HG03439 (cell line): ENCODE results near the gene SUMO4.

ENCODE experiments used
- ATAC-seq: cut with Tn5 transposase; IDR thresholded peaks from one replicate; pipeline ENCODE4 v1.9.1; 2021; ENCODE audit warnings: mild to moderate bottlenecking, moderate library complexity; ENCODE audit not compliant: unreplicated experiment

SUMO4 gene

DNA sequence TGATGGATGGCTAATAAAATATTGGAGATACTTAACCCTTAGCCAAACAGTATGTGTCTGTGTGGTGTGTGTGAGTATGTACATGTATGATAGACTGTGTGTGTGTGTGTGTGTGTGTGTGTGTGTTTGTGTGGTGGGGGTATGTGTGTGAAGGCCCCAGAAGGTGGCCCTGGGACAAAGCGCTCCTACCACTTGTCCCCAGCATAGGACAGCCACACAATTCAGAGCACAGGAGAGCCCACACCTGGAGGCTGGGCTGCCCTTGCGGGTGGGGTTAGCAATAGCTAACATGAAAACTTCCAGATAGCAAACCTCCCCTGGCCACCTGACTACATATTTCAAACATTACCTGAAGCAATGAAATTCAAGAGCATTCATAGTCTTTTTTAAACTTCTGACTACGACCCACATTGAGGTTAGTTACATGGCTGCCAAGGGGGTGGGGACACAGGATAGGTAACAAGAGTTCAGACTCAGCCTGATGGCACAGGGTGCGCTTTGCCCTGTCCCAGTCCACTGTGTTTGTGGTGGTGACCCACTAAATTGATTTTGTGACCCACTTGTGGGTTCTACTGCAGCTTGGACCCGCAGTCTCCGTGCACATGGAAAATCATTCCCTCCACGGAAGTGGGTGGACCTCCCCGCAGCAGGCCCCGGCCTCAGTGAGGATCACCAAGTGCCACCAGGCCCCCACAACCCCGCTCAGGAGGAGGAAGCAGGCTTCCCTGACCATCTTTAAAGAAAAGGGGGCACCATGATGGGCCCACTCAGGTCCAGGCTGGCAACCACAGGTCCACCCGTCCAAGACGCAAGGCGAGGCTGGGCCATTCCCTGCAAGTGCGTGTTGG lies 50.0 kb downstream of the SUMO4 start:
- ATAC-seq = no peak
